HepG2 (cell line): ENCODE data around the gene BCL7A. TPM values are rescaled to one million over a fixed set of nuclear protein-coding genes. Genes with fewer than 3 reads are reported as not detected.

ENCODE experiments used
- AKAP8 ChIP-seq: sonication (generic); formaldehyde crosslinking; IDR thresholded peaks from 2 replicates; pipeline ENCODE4 v1.5.1; 2020; ENCODE audit warnings: mild to moderate bottlenecking, missing genetic modification reagents
- ARNT2 ChIP-seq: sonication (generic); formaldehyde crosslinking; IDR thresholded peaks from 2 replicates; pipeline ENCODE4 v1.8.0; 2022; ENCODE audit warnings: mild to moderate bottlenecking, low read depth, missing genetic modification reagents, moderate library complexity
- ELF1 ChIP-seq: sonication (generic); formaldehyde crosslinking; IDR thresholded peaks from 2 replicates; pipeline ENCODE4 v1.4.0; 2020; ENCODE audit warnings: missing genetic modification reagents
- FOSL2 ChIP-seq: sonication (generic); formaldehyde crosslinking; IDR thresholded peaks from 2 replicates; pipeline ENCODE4 v1.4.0; 2020; ENCODE audit warnings: missing genetic modification reagents
- FOXP1 ChIP-seq, 2 experiments: fragments of 450-650 bp in 1 of 2; IDR thresholded peaks; 2 replicates each; pipeline ENCODE4 v1.6.1; 2017 to 2018; ENCODE audit warnings: antibody characterized with exemption in 1 of 2
- GFI1 ChIP-seq: sonication (generic); formaldehyde crosslinking; IDR thresholded peaks from 2 replicates; pipeline ENCODE4 v1.5.0; 2020; ENCODE audit warnings: missing genetic modification reagents, mild to moderate bottlenecking, borderline replicate concordance
- GTF2F1 ChIP-seq: fragments of 150-350 bp; IDR thresholded peaks from 2 replicates; pipeline ENCODE4 v1.6.1; 2014; ENCODE audit warnings: low read length
- MAFK ChIP-seq, 2 experiments: IDR thresholded peaks in 1 of 2; conservative IDR thresholded peaks in 1 of 2; 2 replicates each; pipeline ENCODE4 v1.6.1; 2011; ENCODE audit warnings: improper control_type of control experiment in 2 of 2, low read length in 2 of 2
- RXRA ChIP-seq: sonication (generic); formaldehyde crosslinking; IDR thresholded peaks from 2 replicates; pipeline ENCODE4 v1.5.1; 2020; ENCODE audit warnings: missing genetic modification reagents
- SALL1 ChIP-seq: sonication (generic); formaldehyde crosslinking; IDR thresholded peaks from 2 replicates; pipeline ENCODE4 v1.8.0; 2022; ENCODE audit warnings: mild to moderate bottlenecking, missing genetic modification reagents
- TAF1 ChIP-seq: sonication (generic); formaldehyde crosslinking; IDR thresholded peaks from 2 replicates; pipeline ENCODE4 v1.4.0; 2020; ENCODE audit warnings: missing genetic modification reagents
- TARDBP ChIP-seq: sonication (generic); formaldehyde crosslinking; IDR thresholded peaks from 2 replicates; pipeline ENCODE4 v1.8.0; 2022; ENCODE audit warnings: mild to moderate bottlenecking, missing genetic modification reagents
- YEATS4 ChIP-seq: sonication (generic); formaldehyde crosslinking; IDR thresholded peaks from 2 replicates; pipeline ENCODE4 v1.4.0; 2020; ENCODE audit warnings: missing genetic modification reagents, borderline replicate concordance
- ZBTB26 ChIP-seq: IDR thresholded peaks from 2 replicates; pipeline ENCODE4 v1.6.1; 2016; ENCODE audit warnings: missing compliant biosample characterization, missing genetic modification reagents, borderline replicate concordance
- ZMYM3 ChIP-seq: sonication (generic); formaldehyde crosslinking; IDR thresholded peaks from 2 replicates; pipeline ENCODE4 v1.5.1; 2020; ENCODE audit warnings: mild to moderate bottlenecking, missing genetic modification reagents
- ZNF607 ChIP-seq: sonication (generic); formaldehyde crosslinking; IDR thresholded peaks from 2 replicates; pipeline ENCODE4 v1.5.1; 2020; ENCODE audit warnings: missing genetic modification reagents, mild to moderate bottlenecking, borderline replicate concordance
- ZNF609 ChIP-seq: sonication (generic); formaldehyde crosslinking; IDR thresholded peaks from 2 replicates; pipeline ENCODE4 v1.4.0; 2020; ENCODE audit warnings: mild to moderate bottlenecking, missing genetic modification reagents, borderline replicate concordance
- polyA plus RNA-seq, 8 experiments: library from polyadenylated mRNA; depleted of rRNA in 3 of 8; stranded (reverse) in 7 of 8; unstranded in 1 of 8; fragments of >200 nt; fragmentation: Illumina TruSeq in 4 of 8; extraction: Trizol in 4 of 8; gene quantifications; 2 replicates each; pipeline versions ENCODE4 v1.2.1 to v1.2.3, GENCODE V29; 2011 to 2016; ENCODE audit warnings: low read depth in 4 of 8, missing spikeins in 1 of 8, mixed read lengths in 1 of 8; ENCODE audit not compliant: insufficient read depth in 1 of 8
- total RNA-seq, 5 experiments: library from RNA; depleted of rRNA; stranded (reverse); fragments of >200 nt; fragmentation: Illumina TruSeq; extraction: Trizol; gene quantifications; 2 replicates each; pipeline ENCODE4 v1.2.3, GENCODE V29; 2016; ENCODE audit warnings: low read depth in 1 of 5
- TF ChIP-seq, protein P1 (sequence below): sonication (generic); formaldehyde crosslinking; IDR thresholded peaks from 2 replicates; pipeline ENCODE4 v1.4.0; 2020; ENCODE audit warnings: mild to moderate bottlenecking, missing genetic modification reagents
- TF ChIP-seq, protein P2 (sequence below): sonication (generic); formaldehyde crosslinking; IDR thresholded peaks from 2 replicates; pipeline ENCODE4 v1.8.1; 2023; ENCODE audit warnings: mild to moderate bottlenecking, inconsistent platforms, moderate library complexity, missing genetic modification reagents, borderline replicate concordance

BCL7A gene
- total and polyA plus RNA-seq, 2 of the 13 experiments (the other 11 are each of a cell fraction or from before 2014, with no cell fraction given), result 4.1 to 6.2 TPM

- TF ChIP-seq, protein P1, sequence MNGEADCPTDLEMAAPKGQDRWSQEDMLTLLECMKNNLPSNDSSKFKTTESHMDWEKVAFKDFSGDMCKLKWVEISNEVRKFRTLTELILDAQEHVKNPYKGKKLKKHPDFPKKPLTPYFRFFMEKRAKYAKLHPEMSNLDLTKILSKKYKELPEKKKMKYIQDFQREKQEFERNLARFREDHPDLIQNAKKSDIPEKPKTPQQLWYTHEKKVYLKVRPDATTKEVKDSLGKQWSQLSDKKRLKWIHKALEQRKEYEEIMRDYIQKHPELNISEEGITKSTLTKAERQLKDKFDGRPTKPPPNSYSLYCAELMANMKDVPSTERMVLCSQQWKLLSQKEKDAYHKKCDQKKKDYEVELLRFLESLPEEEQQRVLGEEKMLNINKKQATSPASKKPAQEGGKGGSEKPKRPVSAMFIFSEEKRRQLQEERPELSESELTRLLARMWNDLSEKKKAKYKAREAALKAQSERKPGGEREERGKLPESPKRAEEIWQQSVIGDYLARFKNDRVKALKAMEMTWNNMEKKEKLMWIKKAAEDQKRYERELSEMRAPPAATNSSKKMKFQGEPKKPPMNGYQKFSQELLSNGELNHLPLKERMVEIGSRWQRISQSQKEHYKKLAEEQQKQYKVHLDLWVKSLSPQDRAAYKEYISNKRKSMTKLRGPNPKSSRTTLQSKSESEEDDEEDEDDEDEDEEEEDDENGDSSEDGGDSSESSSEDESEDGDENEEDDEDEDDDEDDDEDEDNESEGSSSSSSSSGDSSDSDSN, result no peak
- TF ChIP-seq AKAP8 (CRISPR knock-in tag) (peak; percentile 44; the same call in 1 of the 2 replicates), GTF2F1 (no peak), FOXP1 (IDR thresholded peaks at IDR 0.05) (no peak), FOXP1 (CRISPR knock-in tag; IDR thresholded peaks at IDR 0.05) (0 out of 2 replicates have a peak, but pooled peaks have one; percentile 15), ZNF609 (CRISPR knock-in tag) (peak; percentile 15; the same call in 1 of the 2 replicates), RXRA (CRISPR knock-in tag) (peak; percentile 14; the same call in 1 of the 2 replicates), GFI1 (peak; percentile 95), TARDBP (peak; percentile 39; the same call in 1 of the 2 replicates), YEATS4 (no peak), TAF1 (CRISPR knock-in tag) (peak; percentile 34; the same call in 1 of the 2 replicates), ARNT2 (CRISPR knock-in tag) (0 out of 2 replicates have a peak, but pooled peaks have one; percentile 30), MAFK (conservative IDR thresholded peaks at IDR 0.05 in 1 of 2, IDR thresholded peaks at IDR 0.05 in 1 of 2; ENCODE audit: low read length in 2 of 2) (peak; percentile 1 to 12; a peak in 2 of 4 replicates), ZNF607 (CRISPR knock-in tag) (no peak), ELF1 (CRISPR knock-in tag) (peak; percentile 46; the same call in 1 of the 2 replicates), SALL1 (CRISPR knock-in tag) (peak; percentile 56), ZMYM3 (CRISPR knock-in tag) (peak; percentile 63), ZBTB26 (CRISPR knock-in tag) (peak; percentile 61; the same call in 1 of the 2 replicates), FOSL2 (CRISPR knock-in tag) (peak; percentile 94)
- TF ChIP-seq, protein P2, sequence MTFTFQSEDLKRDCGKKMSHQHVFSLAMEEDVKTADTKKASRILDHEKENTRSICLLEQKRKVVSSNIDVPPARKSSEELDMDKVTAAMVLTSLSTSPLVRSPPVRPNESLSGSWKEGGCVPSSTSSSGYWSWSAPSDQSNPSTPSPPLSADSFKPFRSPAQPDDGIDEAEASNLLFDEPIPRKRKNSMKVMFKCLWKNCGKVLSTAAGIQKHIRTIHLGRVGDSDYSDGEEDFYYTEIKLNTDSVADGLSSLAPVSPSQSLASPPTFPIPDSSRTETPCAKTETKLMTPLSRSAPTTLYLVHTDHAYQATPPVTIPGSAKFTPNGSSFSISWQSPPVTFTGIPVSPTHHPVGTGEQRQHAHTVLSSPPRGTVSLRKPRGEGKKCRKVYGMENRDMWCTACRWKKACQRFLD (CRISPR knock-in tag), result peak; percentile 18; the same call in 1 of the 2 replicates
Observed at GRCh38 chr12:122062832-122063693, 41.4 kb downstream of the BCL7A start (continued).
